A549 (cell line): ENCODE data around the gene SOX18.

Experiments used
- CBX8 ChIP-seq: fragments of 200-600 bp; sonication (generic); IDR thresholded peaks from 2 replicates; pipeline ENCODE4 v1.6.1; 2016
- CTCF ChIP-seq: fragments of >200 bp; sonication (Bioruptor Twin); formaldehyde crosslinking; IDR thresholded peaks from 3 replicates; pipeline ENCODE4 v1.5.1; 2016
- EP300 ChIP-seq, 2 experiments: fragments of >200 bp; sonication (Bioruptor Twin); formaldehyde crosslinking; IDR thresholded peaks; 2 replicates in 1 of 2; 3 replicates in 1 of 2; pipeline ENCODE4 v1.6.1; 2016 to 2017
- GATA3 ChIP-seq: IDR thresholded peaks from 2 replicates; pipeline ENCODE4 v1.6.1; 2012; ENCODE audit warnings: borderline replicate concordance
- HEYL ChIP-seq: fragments of 250-450 bp; sonication (Bioruptor Pico); IDR thresholded peaks from 2 replicates; pipeline ENCODE4 v1.8.0; 2021; ENCODE audit warnings: mild to moderate bottlenecking, moderate library complexity
- RAD21 ChIP-seq, 2 experiments: fragments of >200 bp in 1 of 2; sonication (Bioruptor Twin) in 1 of 2; formaldehyde crosslinking in 1 of 2; IDR thresholded peaks in 1 of 2; conservative IDR thresholded peaks in 1 of 2; 2 replicates in 1 of 2; 3 replicates in 1 of 2; pipeline ENCODE4 v1.6.1; 2012 to 2018; ENCODE audit warnings: inconsistent platforms in 1 of 2
- TF ChIP-seq, protein P1 (sequence below): fragments of 450-650 bp; IDR thresholded peaks from 2 replicates; pipeline ENCODE4 v1.6.1; 2014; ENCODE audit warnings: antibody characterized with exemption

GRCh38 chr20:64081624-64081964, 32.2 kb upstream of the SOX18 start:
- TF ChIP-seq RAD21 (conservative IDR thresholded peaks at IDR 0.05 in 1 of 2, IDR thresholded peaks at IDR 0.05 in 1 of 2) (no peak), CTCF (no peak), GATA3 (no peak), HEYL (CRISPR knock-in tag) (no peak), CBX8 (no peak), EP300 (IDR thresholded peaks at IDR 0.05) (no peak)
- TF ChIP-seq, protein P1, sequence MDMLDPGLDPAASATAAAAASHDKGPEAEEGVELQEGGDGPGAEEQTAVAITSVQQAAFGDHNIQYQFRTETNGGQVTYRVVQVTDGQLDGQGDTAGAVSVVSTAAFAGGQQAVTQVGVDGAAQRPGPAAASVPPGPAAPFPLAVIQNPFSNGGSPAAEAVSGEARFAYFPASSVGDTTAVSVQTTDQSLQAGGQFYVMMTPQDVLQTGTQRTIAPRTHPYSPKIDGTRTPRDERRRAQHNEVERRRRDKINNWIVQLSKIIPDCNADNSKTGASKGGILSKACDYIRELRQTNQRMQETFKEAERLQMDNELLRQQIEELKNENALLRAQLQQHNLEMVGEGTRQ: no peak
